Panc1 (cell line): ENCODE data around the gene VPS13A. TPM values are rescaled to one million over a fixed set of nuclear protein-coding genes. Genes with fewer than 3 reads are reported as not detected.

Source experiments
- ATAC-seq: fragments of 200-7000 bp; cut with Tn5 transposase; 2 replicates; pipeline ENCODE4 v1.9.1; 2020; ENCODE audit warnings: mild to moderate bottlenecking, moderate library complexity
- BruUV-seq: library from RNA; stranded (reverse); fragments of 400-500 nt; replicated peaks from 2 replicates; lab custom pipeline; 2021; lab: Mats Ljungman, UMichigan
- CTCF ChIA-PET: fragments of 300-600 bp; sonication (Branson Sonifier 250); formaldehyde crosslinking; loops from one replicate; lab custom pipeline; 2022; ENCODE audit warnings: antibody characterized with exemption; lab: Charles Lee
- POLR2A ChIA-PET: fragments of 300-600 bp; sonication (Branson Sonifier 250); formaldehyde crosslinking; loops from one replicate; lab custom pipeline; 2022; ENCODE audit warnings: antibody characterized with exemption; lab: Charles Lee
- DNase-seq: peaks from one replicate; pipeline ENCODE4 v3.0.0-alpha.2; 2010; ENCODE audit warnings: low read depth, low spot score
- H3K27ac ChIP-seq: 2 replicates; pipeline ENCODE4 v1.5.1; 2011; ENCODE audit warnings: mild to moderate bottlenecking, low read length, inconsistent platforms
- H3K27me3 ChIP-seq: fragments of 200-500 bp; sonication (Bioruptor generic); 2 replicates; pipeline ENCODE4 v1.6.0; 2014; ENCODE audit warnings: low read length, inconsistent platforms; ENCODE audit not compliant: control insufficient read depth, insufficient read depth
- H3K36me3 ChIP-seq: fragments of 200-500 bp; sonication (Bioruptor generic); 2 replicates; pipeline ENCODE4 v1.5.1; 2014; ENCODE audit warnings: inconsistent platforms, mild to moderate bottlenecking, low read length, moderate library complexity; ENCODE audit not compliant: control insufficient read depth, insufficient read depth
- H3K4me1 ChIP-seq: 2 replicates; pipeline ENCODE4 v1.5.1; 2011; ENCODE audit warnings: inconsistent platforms, mild to moderate bottlenecking, low read length, moderate library complexity; ENCODE audit not compliant: control insufficient read depth, insufficient read depth
- H3K4me3 ChIP-seq, 2 experiments: 2 replicates each; pipeline ENCODE4 v1.5.1; 2011 to 2012; ENCODE audit warnings: low read depth in 2 of 2, low read length in 2 of 2, mild to moderate bottlenecking in 2 of 2, inconsistent platforms in 1 of 2, moderate library complexity in 1 of 2
- H3K9me3 ChIP-seq: fragments of 200-500 bp; sonication (Bioruptor generic); 2 replicates; pipeline ENCODE4 v1.5.1; 2014; ENCODE audit warnings: low read depth, mild to moderate bottlenecking, inconsistent platforms, low read length, moderate library complexity; ENCODE audit not compliant: control insufficient read depth, insufficient read depth
- POLR2AphosphoS5 ChIP-seq: IDR thresholded peaks from 2 replicates; pipeline ENCODE4 v1.6.1; 2012; ENCODE audit warnings: mild to moderate bottlenecking, low read depth, low read length, moderate library complexity
- REST ChIP-seq, 2 experiments: IDR thresholded peaks; 2 replicates each; pipeline ENCODE4 v1.6.1; 2011 to 2012; ENCODE audit warnings: low read depth in 2 of 2, control low read depth in 1 of 2, low read length in 1 of 2, mild to moderate bottlenecking in 1 of 2, moderate library complexity in 1 of 2; ENCODE audit not compliant: insufficient read depth in 1 of 2
- SIN3A ChIP-seq: IDR thresholded peaks from 2 replicates; pipeline ENCODE4 v1.6.1; 2012; ENCODE audit warnings: low read depth, mild to moderate bottlenecking, low read length, moderate library complexity, borderline replicate concordance; ENCODE audit not compliant: insufficient read depth
- TCF7L2 ChIP-seq: IDR thresholded peaks from 2 replicates; pipeline ENCODE4 v1.6.1; 2011; ENCODE audit warnings: mild to moderate bottlenecking, low read depth, low read length, inconsistent platforms
- in situ Hi-C: cut with HindIII; loops from 2 replicates; pipeline ENCODE4 v1.10.0; 2016; ENCODE audit warnings: low sequenced_read_pairs, low pct_unique_long_range_greater_than_20kb
- intact Hi-C: fragments of 100-400 bp; cut with micrococcal nuclease; formaldehyde crosslinking; loops from one replicate; pipeline ENCODE4 v1.10.0; 2022; ENCODE audit not compliant: unreplicated experiment
- total RNA-seq: library from RNA; stranded (reverse); gene quantifications from one replicate; pipeline ENCODE4 v1.2.1, GENCODE V29; 2021; ENCODE audit not compliant: unreplicated experiment
- TF ChIP-seq, protein P1 (sequence below): fragments of 450-650 bp; IDR thresholded peaks from 2 replicates; pipeline ENCODE4 v1.5.1; 2017; ENCODE audit warnings: mild to moderate bottlenecking

Gene VPS13A
- total RNA-seq, 1 experiment from 2014 or later = 26.1 TPM

DNA sequence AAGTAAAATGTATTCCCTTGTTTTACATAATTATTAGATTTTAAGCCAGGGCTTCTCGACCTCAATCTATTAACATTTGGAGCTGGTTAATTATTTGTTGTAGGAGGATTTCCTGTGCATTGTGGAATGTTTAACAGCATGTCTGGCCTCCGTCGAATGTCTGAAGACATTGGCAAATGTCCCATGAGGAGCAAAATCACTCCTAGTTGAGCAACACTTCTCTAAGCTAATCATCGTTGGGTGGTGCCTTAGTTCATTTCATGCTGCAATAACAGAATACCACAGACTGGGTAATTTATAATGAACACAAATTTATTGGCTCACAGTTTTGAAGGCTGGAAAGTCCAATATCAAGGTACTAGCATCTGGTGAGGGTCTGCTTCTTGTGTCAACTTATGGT, 13.4 kb upstream of the VPS13A start:
- no peaks in the 10 kb centered on the region for H3K9me3 ChIP-seq
- POLR2A ChIA-PET = no interaction called here
- TF ChIP-seq TCF7L2 = no peak
- TF ChIP-seq POLR2AphosphoS5 = no peak
- no peak for TF ChIP-seq REST (IDR thresholded peaks at IDR 0.05; ENCODE audit: insufficient read depth in 1 of 2, low read depth in 2 of 2, low read length in 1 of 2)

DNA sequence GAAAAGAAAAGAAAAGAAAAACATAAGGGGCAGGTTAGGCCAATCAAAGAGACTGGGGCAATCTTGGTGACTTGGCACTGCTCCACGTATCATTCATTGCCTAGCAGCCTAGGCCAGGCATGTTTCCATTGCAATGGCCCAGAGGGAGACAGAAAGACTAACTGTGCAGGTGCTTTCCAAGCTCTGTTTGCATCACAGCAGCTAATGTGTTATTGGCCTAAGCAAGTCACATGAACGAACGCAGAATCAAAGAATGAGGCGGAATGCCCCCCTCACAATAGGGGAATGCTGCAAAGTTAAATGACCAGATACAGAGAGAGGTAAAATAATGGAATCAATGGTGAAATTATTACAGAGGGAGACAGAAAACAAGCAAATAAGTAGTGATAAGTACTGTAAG, 11.1 kb upstream of the VPS13A start:
- BruUV-seq = no TSS peak
- Histone ChIP-seq H3K4me3 (no peak overlapping the region), H3K36me3 (no peaks in the 10 kb centered on the region), H3K9me3 (no peaks in the 10 kb centered on the region), H3K4me1 (no peaks in the 10 kb centered on the region), H3K27ac (no peak overlapping the region), H3K27me3 (no peaks in the 10 kb centered on the region)
- ATAC-seq (no peak), DNase-seq (no peak)
- ChIA-PET POLR2A (no interaction called here), CTCF (no interaction called here)
- in situ Hi-C loops = no loop called here
- TF ChIP-seq POLR2AphosphoS5 (no peak), TCF7L2 (no peak), SIN3A (no peak), REST (IDR thresholded peaks at IDR 0.05; ENCODE audit: insufficient read depth in 1 of 2, low read depth in 2 of 2, low read length in 1 of 2) (no peak)
- TF ChIP-seq, protein P1, sequence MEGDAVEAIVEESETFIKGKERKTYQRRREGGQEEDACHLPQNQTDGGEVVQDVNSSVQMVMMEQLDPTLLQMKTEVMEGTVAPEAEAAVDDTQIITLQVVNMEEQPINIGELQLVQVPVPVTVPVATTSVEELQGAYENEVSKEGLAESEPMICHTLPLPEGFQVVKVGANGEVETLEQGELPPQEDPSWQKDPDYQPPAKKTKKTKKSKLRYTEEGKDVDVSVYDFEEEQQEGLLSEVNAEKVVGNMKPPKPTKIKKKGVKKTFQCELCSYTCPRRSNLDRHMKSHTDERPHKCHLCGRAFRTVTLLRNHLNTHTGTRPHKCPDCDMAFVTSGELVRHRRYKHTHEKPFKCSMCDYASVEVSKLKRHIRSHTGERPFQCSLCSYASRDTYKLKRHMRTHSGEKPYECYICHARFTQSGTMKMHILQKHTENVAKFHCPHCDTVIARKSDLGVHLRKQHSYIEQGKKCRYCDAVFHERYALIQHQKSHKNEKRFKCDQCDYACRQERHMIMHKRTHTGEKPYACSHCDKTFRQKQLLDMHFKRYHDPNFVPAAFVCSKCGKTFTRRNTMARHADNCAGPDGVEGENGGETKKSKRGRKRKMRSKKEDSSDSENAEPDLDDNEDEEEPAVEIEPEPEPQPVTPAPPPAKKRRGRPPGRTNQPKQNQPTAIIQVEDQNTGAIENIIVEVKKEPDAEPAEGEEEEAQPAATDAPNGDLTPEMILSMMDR = no peak
- intact Hi-C loops = no loop called here

More for the DNA sequence above, 13.4 kb upstream of the VPS13A start:
- Histone ChIP-seq H3K4me3 (no peak overlapping the region), H3K27me3 (no peaks in the 10 kb centered on the region), H3K4me1 (no peaks in the 10 kb centered on the region), H3K36me3 (no peaks in the 10 kb centered on the region), H3K27ac (no peak overlapping the region)
- DNase-seq = no peak
- no peak for ATAC-seq
- CTCF ChIA-PET = no interaction called here
- in situ Hi-C loops (no loop called here), intact Hi-C loops (no loop called here)
- no TSS peak for BruUV-seq
